HFFc6 (cell line): Measurements from ENCODE around the gene BFSP2. TPM values are rescaled to one million over a fixed set of nuclear protein-coding genes. Genes with fewer than 3 reads are reported as not detected.
A peak's percentile ranks its signal among the peaks of the same experiment; 100 is the strongest.

Experiments
- DNase-seq: peaks from one replicate; pipeline ENCODE4 v3.0.0-alpha.2; 2018
- H3K27ac Mint-ChIP-seq: 2 replicates; pipeline ENCODE4 v1.8.0; 2020; ENCODE audit warnings: mild to moderate bottlenecking, mixed read lengths
- H3K27me3 Mint-ChIP-seq: 2 replicates; pipeline ENCODE4 v1.8.0; 2021; ENCODE audit warnings: mild to moderate bottlenecking, moderate library complexity, mixed read lengths; ENCODE audit not compliant: insufficient read depth
- H3K36me3 Mint-ChIP-seq: 2 replicates; pipeline ENCODE4 v1.8.0; 2021; ENCODE audit warnings: low read depth, mixed read lengths
- H3K4me1 Mint-ChIP-seq: 2 replicates; pipeline ENCODE4 v1.8.0; 2020; ENCODE audit warnings: low read depth, mixed read lengths
- H3K4me3 Mint-ChIP-seq: 2 replicates; pipeline ENCODE4 v1.8.0; 2020; ENCODE audit warnings: mild to moderate bottlenecking, moderate library complexity, mixed read lengths
- H3K9me3 Mint-ChIP-seq: 2 replicates; pipeline ENCODE4 v1.8.0; 2020; ENCODE audit warnings: mild to moderate bottlenecking, mixed read lengths
- total RNA-seq, 6 experiments: library from RNA; stranded (reverse); fragmentation: NEBNext Ultra II Directional; extraction: Animal tissue kit (Norgen Biotek cat#: 25700); gene quantifications; 2 replicates in 1 of 6; 3 replicates in 5 of 6; pipeline ENCODE4 v1.2.3, GENCODE V29; 2021
- TF ChIP-seq, protein P1 (sequence below): fragments of 200-600 bp; sonication (generic); IDR thresholded peaks from 2 replicates; pipeline ENCODE4 v1.5.0; 2021; ENCODE audit warnings: antibody characterized with exemption, mild to moderate bottlenecking

The BFSP2 gene
- total RNA-seq, 6 experiments from 2014 or later = not detected

DNA sequence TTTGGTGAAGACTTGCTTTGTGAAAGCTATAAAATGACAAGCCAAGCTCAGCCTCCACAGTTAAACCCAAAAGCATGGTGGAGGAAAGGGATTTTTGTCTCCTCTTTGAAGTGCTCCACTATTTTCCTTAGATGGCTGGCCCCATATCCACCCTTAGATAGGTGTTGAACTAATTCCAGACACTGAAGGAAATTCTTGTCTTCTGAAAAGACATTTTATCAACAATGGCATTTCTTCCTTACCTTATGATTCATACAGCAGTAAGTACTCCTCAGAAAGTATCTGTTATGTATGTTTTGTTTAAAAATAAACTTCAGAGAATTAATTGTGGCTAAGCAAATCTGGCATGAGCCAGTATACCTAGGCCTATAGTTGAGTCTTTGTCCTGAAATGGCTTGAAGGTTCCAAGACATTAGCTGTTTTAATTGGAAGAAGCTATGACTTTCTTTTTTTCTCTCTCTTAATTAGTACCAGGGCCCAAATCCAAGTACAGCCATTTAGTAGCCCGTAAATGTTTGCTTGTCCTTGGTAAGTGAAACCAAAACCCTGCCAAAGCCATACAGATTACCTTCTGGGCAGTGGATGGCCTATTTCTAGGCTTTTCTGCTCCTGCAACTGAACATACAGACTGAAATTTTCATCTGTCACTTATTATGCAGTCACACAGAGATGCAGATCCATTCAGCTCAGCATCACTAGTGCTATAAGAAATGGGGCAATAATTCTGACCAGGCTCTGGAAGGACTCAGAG is 5.1 kb upstream of the BFSP2 start:
- TF ChIP-seq, protein P1, sequence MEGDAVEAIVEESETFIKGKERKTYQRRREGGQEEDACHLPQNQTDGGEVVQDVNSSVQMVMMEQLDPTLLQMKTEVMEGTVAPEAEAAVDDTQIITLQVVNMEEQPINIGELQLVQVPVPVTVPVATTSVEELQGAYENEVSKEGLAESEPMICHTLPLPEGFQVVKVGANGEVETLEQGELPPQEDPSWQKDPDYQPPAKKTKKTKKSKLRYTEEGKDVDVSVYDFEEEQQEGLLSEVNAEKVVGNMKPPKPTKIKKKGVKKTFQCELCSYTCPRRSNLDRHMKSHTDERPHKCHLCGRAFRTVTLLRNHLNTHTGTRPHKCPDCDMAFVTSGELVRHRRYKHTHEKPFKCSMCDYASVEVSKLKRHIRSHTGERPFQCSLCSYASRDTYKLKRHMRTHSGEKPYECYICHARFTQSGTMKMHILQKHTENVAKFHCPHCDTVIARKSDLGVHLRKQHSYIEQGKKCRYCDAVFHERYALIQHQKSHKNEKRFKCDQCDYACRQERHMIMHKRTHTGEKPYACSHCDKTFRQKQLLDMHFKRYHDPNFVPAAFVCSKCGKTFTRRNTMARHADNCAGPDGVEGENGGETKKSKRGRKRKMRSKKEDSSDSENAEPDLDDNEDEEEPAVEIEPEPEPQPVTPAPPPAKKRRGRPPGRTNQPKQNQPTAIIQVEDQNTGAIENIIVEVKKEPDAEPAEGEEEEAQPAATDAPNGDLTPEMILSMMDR = no peak
- no peaks in the 10 kb centered on the region for H3K36me3 Mint-ChIP-seq
- no peak overlapping the region for H3K4me3 Mint-ChIP-seq
- peaks cover 4% of the 10 kb centered on the region for H3K27me3 Mint-ChIP-seq
- H3K27ac Mint-ChIP-seq = no peak overlapping the region; the same call in 1 of the 2 replicates
- no peak for DNase-seq
- peaks cover 16% of the 10 kb centered on the region for H3K4me1 Mint-ChIP-seq
- peaks cover 5% of the 10 kb centered on the region; the same call in 1 of the 2 replicates for H3K9me3 Mint-ChIP-seq

DNA sequence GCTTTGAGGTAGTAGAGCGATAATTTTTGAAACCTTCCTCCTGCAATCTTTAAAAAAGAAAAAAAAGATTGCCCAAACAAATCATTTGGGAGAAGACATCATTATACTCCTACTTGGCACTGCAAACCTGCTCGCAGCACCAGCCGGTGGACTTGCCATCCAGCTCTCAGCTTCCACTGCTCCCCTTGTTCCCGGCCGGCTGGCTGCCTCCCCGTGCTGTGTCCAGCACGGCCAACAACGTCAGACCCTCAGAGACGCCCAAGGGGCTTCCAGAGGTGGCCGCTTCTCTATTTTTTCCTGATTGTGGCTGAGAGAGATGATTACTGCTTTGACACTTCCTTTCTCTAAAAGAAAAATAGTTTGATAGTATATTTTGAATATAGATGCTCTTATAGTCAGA is 3.0 kb upstream of the BFSP2 start:
- Mint-ChIP-seq H3K36me3 (no peaks in the 10 kb centered on the region), H3K27me3 (peaks cover 2% of the 10 kb centered on the region), H3K9me3 (peaks cover 5% of the 10 kb centered on the region; the same call in 1 of the 2 replicates), H3K4me3 (no peak overlapping the region), H3K4me1 (peaks cover 16% of the 10 kb centered on the region), H3K27ac (no peak overlapping the region)
- no peak for DNase-seq
- TF ChIP-seq, protein P1 = no peak

DNA sequence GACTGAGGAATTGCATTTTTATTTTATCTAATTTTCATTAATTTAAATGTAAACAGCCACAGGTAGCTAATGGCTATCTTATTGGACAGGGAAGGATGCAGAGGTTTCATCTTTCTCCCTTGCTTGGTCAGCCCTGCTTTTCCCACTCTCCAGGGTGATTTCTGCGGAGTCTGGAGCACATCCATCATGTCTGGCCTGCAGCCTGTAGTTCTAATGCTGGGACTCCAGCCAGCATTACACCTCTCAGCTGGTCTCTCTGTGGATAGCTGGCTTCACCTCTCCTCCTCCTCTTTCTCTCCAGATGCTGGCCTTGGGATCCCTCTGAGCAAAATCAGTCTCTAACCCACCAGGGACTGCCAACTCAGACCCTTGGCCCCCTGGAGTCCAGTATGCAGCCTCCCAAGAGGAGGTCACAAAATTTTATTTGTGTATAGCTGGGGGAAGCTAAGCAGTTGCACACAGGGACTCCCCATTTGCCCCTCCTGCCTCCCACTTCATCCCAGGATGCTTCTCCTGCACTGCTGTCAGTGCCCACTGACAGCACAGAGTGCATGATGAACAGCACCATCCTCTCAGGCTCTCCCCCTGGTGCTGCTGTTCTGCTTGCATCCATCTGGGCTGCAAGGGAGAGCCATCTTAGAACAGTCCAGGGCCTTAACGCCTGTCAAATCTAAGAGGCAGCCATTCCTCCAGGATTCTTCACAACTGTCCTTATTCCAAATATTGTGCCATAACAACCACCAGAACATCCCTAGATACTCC is 1.7 kb downstream of the BFSP2 start:
- H3K27me3 Mint-ChIP-seq = peaks cover 4% of the 10 kb centered on the region
- no peak overlapping the region for H3K4me3 Mint-ChIP-seq
- no peak for DNase-seq
- no peaks in the 10 kb centered on the region for H3K4me1 Mint-ChIP-seq
- no peaks in the 10 kb centered on the region for H3K9me3 Mint-ChIP-seq
- TF ChIP-seq, protein P1 = no peak
- H3K27ac Mint-ChIP-seq = no peak overlapping the region
- H3K36me3 Mint-ChIP-seq = no peaks in the 10 kb centered on the region

DNA sequence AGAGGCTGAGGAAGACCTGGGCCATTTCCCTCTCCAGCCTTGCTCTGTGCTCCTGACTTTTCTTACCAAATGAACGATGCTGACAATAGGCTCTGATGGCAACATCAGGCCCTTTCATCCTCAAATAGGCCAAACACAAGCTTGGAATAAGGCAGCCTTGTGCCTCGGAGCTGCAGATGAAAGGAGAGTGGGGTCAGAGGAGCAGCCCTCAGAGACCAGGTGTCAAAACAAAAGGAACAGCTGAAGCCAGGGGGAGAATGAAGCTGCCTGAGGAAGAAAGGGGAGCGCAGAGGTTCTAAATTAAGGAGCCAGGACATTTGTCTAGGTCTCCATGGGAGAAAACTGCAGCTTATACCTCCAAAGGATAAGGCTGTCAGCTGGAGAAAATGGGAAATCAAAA is 5.1 kb downstream of the BFSP2 start:
- Mint-ChIP-seq H3K27ac (no peak overlapping the region), H3K36me3 (no peaks in the 10 kb centered on the region), H3K9me3 (no peaks in the 10 kb centered on the region), H3K27me3 (peaks cover 4% of the 10 kb centered on the region), H3K4me3 (no peak overlapping the region), H3K4me1 (peaks cover 19% of the 10 kb centered on the region)
- DNase-seq = no peak
- TF ChIP-seq, protein P1 = no peak

DNA sequence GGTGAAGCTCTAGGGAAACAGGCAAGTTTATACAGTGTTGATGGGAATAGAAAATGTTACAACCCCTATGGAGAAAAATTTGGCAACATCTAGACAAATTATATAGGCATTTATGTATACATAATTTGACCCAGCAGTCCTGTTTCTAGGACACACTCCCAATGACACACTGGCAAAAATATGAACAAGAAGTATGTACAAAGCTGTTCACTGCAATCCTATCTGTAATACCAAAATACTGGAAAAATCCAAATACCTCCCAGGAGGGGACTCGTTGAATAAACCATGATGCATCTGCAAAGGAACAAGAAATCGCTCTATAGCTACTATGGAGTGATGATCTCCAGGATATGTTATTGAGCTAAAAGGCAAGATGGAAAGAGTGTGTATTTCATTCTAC is 8.5 kb downstream of the BFSP2 start:
- TF ChIP-seq, protein P1 = no peak
- Mint-ChIP-seq H3K27ac (peak overlapping the region; percentile 33), H3K4me3 (peak overlapping the region; percentile 67), H3K4me1 (peaks cover 42% of the 10 kb centered on the region), H3K9me3 (no peaks in the 10 kb centered on the region), H3K27me3 (peaks cover 1% of the 10 kb centered on the region), H3K36me3 (no peaks in the 10 kb centered on the region)
- DNase-seq = peak; percentile 33
